Measurements from ENCODE around the gene VOPP1. TPM values are rescaled to one million over a fixed set of nuclear protein-coding genes. Genes with fewer than 3 reads are reported as not detected.

VOPP1 gene
- total and polyA plus RNA-seq, 9 donors = 20.7 to 31.8 (median 27.5) TPM

DNA sequence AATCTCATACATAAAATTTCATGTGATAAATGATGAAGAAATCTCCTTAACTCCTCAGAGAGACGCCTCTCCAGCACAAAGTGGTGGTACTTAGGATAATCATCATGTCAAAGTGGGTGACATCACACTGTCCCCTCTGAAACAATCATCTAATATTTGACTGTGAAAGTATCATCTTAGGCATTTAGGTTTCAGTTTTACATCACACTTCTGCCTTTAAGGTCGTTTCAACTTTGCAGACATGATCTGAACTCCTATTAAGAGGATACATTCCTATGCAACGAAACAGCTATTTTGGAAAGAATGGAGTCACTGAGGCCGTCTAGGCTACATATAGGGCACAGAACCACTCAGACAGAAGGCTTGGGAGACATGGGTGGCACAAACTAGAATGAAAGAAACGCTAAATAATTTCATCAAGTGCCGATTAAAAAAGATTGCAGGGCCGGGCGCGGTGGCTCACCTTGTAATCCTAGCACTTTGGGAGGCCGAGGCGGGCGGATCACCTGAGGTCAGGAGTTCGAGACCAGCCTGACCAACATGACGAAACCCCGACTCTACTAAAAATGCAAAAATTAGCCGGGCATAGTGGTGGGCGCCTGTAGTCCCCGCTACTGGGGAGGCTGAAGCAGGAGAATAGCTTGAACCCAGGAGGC is 2.0 kb downstream of the VOPP1 start:
- no peak for DNase-seq
- 92% methylated on average over 9 of the region's 18 CpGs for WGBS (ENCODE audit: insufficient coverage)
- Histone ChIP-seq H3K27ac (ENCODE audit: low read length) (no peak overlapping the region), H3K27me3 (ENCODE audit: control insufficient read depth, insufficient read depth, low read length) (no peaks in the 10 kb centered on the region), H3K4me1 (ENCODE audit: control insufficient read depth, insufficient read depth, low read length) (peaks cover 33% of the 10 kb centered on the region), H3K4me3 (ENCODE audit: low read length) (no peak overlapping the region), H3K36me3 (ENCODE audit: control insufficient read depth, insufficient read depth, low read length) (no peaks in the 10 kb centered on the region), H3K9me3 (replicated peaks; ENCODE audit: control insufficient read depth, low read depth, low read length) (no peaks in the 10 kb centered on the region)

DNA sequence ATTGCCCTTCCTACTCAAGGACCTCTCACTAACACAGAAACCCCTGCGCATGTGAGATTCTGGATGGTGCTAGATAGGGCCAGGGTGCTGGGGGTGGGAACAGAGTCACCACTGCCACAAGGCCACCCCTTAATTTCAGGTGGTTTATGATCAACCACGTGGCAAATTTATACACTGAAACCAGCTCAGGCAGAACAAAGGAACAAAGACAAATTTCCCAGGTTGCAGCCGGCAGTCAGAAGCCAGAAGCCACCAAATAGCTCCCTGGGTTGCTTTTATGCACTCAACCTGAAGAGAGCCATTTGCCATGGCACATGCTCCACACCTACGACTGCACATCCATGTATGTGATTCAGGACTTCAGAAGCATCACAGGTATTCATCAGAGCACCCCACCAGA is 2.5 kb downstream of the VOPP1 start:
- 64% methylated on average over 1 of the region's 4 CpGs for WGBS (ENCODE audit: insufficient coverage)
- Histone ChIP-seq H3K9me3 (replicated peaks; ENCODE audit: control insufficient read depth, low read depth, low read length) (no peaks in the 10 kb centered on the region), H3K27me3 (ENCODE audit: control insufficient read depth, insufficient read depth, low read length) (no peaks in the 10 kb centered on the region), H3K4me1 (ENCODE audit: control insufficient read depth, insufficient read depth, low read length) (peaks cover 33% of the 10 kb centered on the region), H3K4me3 (ENCODE audit: low read length) (no peak overlapping the region), H3K36me3 (ENCODE audit: control insufficient read depth, insufficient read depth, low read length) (no peaks in the 10 kb centered on the region), H3K27ac (ENCODE audit: low read length) (no peak overlapping the region)
- DNase-seq = no peak

DNA sequence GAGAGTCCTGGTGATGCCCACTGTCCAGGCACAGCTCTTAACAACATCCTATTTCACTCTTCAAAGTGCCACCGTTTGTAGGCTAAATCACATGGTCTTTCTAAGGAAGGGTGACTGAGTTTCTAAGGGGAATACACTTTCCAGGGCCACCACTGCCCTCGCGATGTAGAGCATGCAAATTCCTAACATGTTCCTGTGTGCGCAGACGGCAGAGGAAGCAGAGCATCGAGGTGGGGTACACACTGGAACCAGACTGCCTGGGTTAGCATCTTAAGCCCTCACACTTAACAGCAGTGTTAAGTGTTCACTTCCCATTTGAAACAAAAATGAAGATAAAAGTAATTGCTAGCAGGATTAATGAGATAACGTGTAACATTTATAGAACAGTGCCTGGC is 3.0 kb downstream of the VOPP1 start:
- H3K4me1 ChIP-seq (ENCODE audit: control insufficient read depth, insufficient read depth, low read length) = peaks cover 31% of the 10 kb centered on the region
- no peaks in the 10 kb centered on the region for H3K36me3 ChIP-seq (ENCODE audit: control insufficient read depth, insufficient read depth, low read length)
- H3K4me3 ChIP-seq (ENCODE audit: low read length) = no peak overlapping the region
- no peaks in the 10 kb centered on the region for H3K9me3 ChIP-seq (replicated peaks; ENCODE audit: control insufficient read depth, low read depth, low read length)
- WGBS (ENCODE audit: insufficient coverage) = 65% methylated on average over 2 of the region's 7 CpGs
- peak overlapping the region; percentile 51 for H3K27ac ChIP-seq (ENCODE audit: low read length)
- no peak for DNase-seq
- no peaks in the 10 kb centered on the region for H3K27me3 ChIP-seq (ENCODE audit: control insufficient read depth, insufficient read depth, low read length)

DNA sequence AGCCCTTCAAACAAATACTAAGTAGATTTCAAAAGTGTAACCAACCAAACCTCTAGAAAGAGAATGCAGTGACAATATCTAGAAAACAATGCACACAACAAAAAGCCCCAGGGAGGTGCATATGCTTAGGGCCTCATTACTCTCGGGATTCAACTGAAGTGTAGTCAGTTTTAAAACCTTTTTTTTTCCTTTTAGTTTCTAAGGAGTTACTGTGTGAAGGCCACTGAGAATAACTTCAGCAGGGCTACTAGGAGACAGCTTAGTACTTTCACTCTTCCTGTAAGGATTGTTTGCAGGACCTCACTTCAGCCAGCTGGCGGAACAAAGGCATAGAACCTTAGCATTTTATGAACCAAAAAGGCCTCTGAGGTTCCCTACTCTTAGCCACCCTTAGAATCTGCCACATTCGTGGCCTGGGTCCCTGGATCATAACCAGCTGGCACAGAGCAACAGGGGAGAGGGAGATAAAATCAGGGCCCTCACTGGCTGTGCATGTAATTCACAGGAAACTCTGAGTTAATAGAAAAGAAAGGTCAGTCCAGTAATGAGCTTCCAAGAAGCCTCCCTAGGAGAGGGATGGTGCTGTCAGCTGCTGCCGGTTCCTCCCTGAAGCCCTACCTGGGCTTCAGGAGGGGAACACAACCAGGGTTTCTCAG is 3.6 kb downstream of the VOPP1 start:
- no peak for DNase-seq
- no peaks in the 10 kb centered on the region for H3K36me3 ChIP-seq (ENCODE audit: control insufficient read depth, insufficient read depth, low read length)
- H3K9me3 ChIP-seq (replicated peaks; ENCODE audit: control insufficient read depth, low read depth, low read length) = no peaks in the 10 kb centered on the region
- WGBS (ENCODE audit: insufficient coverage) = 56% methylated on average over 1 of the region's 4 CpGs
- H3K27me3 ChIP-seq (ENCODE audit: control insufficient read depth, insufficient read depth, low read length) = no peaks in the 10 kb centered on the region
- peak overlapping the region; percentile 51 for H3K27ac ChIP-seq (ENCODE audit: low read length)
- no peak overlapping the region for H3K4me3 ChIP-seq (ENCODE audit: low read length)
- peaks cover 28% of the 10 kb centered on the region for H3K4me1 ChIP-seq (ENCODE audit: control insufficient read depth, insufficient read depth, low read length)

DNA sequence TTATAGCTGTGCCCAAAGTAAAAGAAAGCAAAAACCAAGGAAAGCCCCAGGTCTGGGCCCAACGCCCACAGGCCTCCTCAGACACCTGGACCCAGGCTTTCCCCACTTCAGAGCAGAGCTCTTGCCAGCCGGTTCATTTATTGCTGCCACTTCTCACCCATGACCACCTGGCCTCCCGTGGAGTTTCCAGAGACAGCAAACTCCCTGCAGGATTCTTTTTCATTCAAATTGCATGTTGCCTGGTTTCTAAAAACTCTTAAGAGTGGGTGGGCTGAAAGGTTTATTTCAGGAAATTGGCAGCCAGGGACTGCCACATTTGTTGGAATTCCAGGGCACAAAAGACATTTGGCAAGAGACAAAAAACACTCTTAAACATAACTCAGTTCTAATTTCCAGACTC is 4.7 kb downstream of the VOPP1 start:
- no peak overlapping the region for H3K4me3 ChIP-seq (ENCODE audit: low read length)
- no peak for DNase-seq
- no peaks in the 10 kb centered on the region for H3K27me3 ChIP-seq (ENCODE audit: control insufficient read depth, insufficient read depth, low read length)
- peaks cover 16% of the 10 kb centered on the region for H3K4me1 ChIP-seq (ENCODE audit: control insufficient read depth, insufficient read depth, low read length)
- no peaks in the 10 kb centered on the region for H3K36me3 ChIP-seq (ENCODE audit: control insufficient read depth, insufficient read depth, low read length)
- H3K9me3 ChIP-seq (replicated peaks; ENCODE audit: control insufficient read depth, low read depth, low read length) = no peaks in the 10 kb centered on the region
- 56% methylated on average over 1 of the region's 3 CpGs for WGBS (ENCODE audit: insufficient coverage)
- no peak overlapping the region for H3K27ac ChIP-seq (ENCODE audit: low read length)

DNA sequence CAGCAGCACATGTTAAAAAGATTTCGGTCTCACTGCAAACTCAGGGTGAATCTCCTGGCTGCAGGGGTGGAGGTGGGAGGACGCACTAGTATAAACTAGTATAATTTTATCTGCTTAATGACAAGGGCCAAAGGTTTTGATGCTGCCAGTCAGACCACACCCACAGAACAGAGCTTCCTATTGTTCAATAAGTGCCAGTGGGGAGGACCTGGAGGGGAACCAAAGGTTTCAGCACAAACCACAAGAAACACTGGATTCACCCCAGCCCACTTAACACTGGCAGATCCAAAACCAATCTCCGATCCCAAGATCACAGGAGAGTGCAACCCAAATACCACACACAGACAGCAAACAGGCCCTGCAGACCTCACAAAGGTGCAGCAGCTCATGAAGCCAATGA is 6.6 kb downstream of the VOPP1 start:
- no CpG with 5 or more reads among the region's 3 CpGs for WGBS (ENCODE audit: insufficient coverage)
- Histone ChIP-seq H3K9me3 (replicated peaks; ENCODE audit: control insufficient read depth, low read depth, low read length) (no peaks in the 10 kb centered on the region), H3K4me3 (ENCODE audit: low read length) (no peak overlapping the region), H3K4me1 (ENCODE audit: control insufficient read depth, insufficient read depth, low read length) (peaks cover 15% of the 10 kb centered on the region), H3K27me3 (ENCODE audit: control insufficient read depth, insufficient read depth, low read length) (no peaks in the 10 kb centered on the region), H3K36me3 (ENCODE audit: control insufficient read depth, insufficient read depth, low read length) (no peaks in the 10 kb centered on the region), H3K27ac (ENCODE audit: low read length) (no peak overlapping the region)
- no peak for DNase-seq

DNA sequence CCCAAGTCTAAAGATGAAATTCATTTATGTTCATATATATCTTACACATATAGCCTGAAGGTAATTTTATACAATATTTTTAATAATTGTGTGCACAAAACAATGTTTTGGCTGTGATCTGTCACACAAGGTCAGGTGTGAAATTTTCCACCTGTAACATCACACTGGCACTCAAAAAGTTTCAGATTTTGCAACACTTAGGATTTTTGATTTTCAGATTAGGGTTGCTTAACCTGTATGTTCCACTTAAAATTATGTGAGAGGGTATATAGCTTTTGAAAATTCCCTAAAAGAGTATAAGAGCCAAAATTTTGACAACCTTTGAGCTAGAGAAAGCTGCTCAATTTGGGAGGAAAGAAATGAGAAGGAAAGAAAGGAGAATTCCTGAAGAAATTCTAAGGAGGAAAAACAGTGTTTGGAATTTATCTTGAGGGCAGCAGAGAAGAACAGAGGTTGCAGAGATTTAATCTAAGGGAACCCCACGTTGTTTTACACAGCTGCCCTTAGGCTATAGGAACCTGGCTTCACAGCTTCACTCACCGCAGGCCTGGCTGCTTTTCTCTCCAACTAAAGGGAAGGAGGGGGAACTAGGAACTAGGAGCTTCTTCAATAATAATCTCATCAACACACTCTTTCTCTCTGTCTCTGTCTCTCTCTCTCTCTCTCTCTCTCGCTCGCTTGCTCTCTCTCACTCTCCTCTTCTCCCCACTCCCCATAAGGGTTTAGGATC is 8.5 kb downstream of the VOPP1 start:
- H3K27me3 ChIP-seq (ENCODE audit: control insufficient read depth, insufficient read depth, low read length) = no peaks in the 10 kb centered on the region
- no peaks in the 10 kb centered on the region for H3K36me3 ChIP-seq (ENCODE audit: control insufficient read depth, insufficient read depth, low read length)
- H3K4me3 ChIP-seq (ENCODE audit: low read length) = no peak overlapping the region
- no peaks in the 10 kb centered on the region for H3K9me3 ChIP-seq (replicated peaks; ENCODE audit: control insufficient read depth, low read depth, low read length)
- H3K4me1 ChIP-seq (ENCODE audit: control insufficient read depth, insufficient read depth, low read length) = peaks cover 10% of the 10 kb centered on the region
- WGBS (ENCODE audit: insufficient coverage) = 0% methylated on average over 1 of the region's 4 CpGs
- H3K27ac ChIP-seq (ENCODE audit: low read length) = no peak overlapping the region
- no peak for DNase-seq

DNA sequence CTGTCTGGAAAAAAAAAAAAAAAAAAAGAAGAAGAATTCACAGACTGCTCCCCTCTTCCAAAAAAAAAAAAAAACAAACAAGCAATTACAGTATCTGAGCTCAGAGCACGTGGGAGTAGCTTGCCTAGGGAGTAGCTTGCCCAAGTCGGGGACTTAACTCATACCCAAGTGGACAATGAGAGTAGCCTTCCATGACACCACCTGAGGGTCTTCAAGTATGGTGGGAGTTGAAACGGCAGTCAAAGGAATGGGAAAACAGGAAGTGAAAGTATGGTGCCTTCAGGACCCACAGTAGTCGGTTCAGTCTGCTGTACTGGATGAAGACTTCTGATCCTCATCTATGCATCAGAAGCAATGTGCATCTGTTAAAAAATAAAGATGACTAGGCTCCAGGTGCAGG is 10.6 kb downstream of the VOPP1 start:
- Histone ChIP-seq H3K4me1 (ENCODE audit: control insufficient read depth, insufficient read depth, low read length) (peaks cover 5% of the 10 kb centered on the region), H3K27me3 (ENCODE audit: control insufficient read depth, insufficient read depth, low read length) (no peaks in the 10 kb centered on the region), H3K4me3 (ENCODE audit: low read length) (no peak overlapping the region), H3K27ac (ENCODE audit: low read length) (no peak overlapping the region), H3K9me3 (replicated peaks; ENCODE audit: control insufficient read depth, low read depth, low read length) (no peaks in the 10 kb centered on the region), H3K36me3 (ENCODE audit: control insufficient read depth, insufficient read depth, low read length) (no peaks in the 10 kb centered on the region)
- 85% methylated on average over 2 of the region's 4 CpGs for WGBS (ENCODE audit: insufficient coverage)
- no peak for DNase-seq

DNA sequence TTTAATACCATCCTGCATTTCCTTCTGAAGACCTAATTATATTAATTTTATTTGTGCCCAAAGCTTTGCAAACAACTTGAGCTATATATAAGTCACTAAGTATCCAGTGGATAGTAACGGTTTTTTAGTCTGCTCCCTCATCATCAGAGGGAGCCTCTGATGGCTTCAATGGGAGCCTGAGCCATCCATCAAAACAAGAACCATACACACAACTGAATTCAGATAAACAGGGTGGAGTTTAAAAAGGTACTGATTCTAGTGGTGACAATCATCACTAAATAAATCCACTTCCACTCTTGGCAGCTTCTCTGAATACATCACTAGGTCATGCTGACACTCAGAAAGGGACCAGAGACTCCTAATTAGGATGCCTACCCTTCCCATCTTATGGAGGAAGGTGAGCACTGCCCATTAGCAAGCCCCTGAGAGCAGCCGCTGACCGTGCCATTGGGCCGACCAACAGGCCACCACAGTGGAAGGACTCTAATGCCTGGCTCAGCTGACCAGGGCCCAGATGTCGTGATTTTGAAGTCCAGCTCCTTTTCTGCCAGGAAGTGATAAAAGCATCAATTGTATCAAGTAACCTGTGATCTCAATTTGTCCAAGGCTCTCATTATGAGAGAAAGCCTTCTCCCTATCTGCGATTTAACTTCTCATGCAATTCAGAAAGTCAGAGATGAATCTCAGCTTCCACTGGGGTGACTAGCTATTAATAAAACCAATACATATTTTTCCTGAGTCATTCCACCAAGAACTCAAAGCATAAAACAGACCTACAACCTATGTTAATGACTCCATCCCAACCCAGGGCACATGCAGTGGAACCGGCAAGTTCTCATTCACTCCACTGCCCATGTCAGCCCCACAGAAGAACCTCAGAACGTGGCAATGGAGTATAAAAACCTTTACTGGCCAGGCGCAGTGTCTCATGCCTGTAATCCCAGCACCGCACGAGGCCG is 13.1 kb downstream of the VOPP1 start:
- Histone ChIP-seq H3K4me1 (ENCODE audit: control insufficient read depth, insufficient read depth, low read length) (no peaks in the 10 kb centered on the region), H3K27me3 (ENCODE audit: control insufficient read depth, insufficient read depth, low read length) (no peaks in the 10 kb centered on the region), H3K9me3 (replicated peaks; ENCODE audit: control insufficient read depth, low read depth, low read length) (no peaks in the 10 kb centered on the region), H3K36me3 (ENCODE audit: control insufficient read depth, insufficient read depth, low read length) (peaks cover 4% of the 10 kb centered on the region), H3K4me3 (ENCODE audit: low read length) (no peak overlapping the region), H3K27ac (ENCODE audit: low read length) (no peak overlapping the region)
- 86% methylated on average over 7 of the region's 12 CpGs for WGBS (ENCODE audit: insufficient coverage)
- no peak for DNase-seq
